IgD-negative memory B cell (primary cell): ENCODE data around the gene CALM3. TPM values are rescaled to one million over a fixed set of nuclear protein-coding genes. Genes with fewer than 3 reads are reported as not detected.

Experiments used
- H3K27ac Mint-ChIP-seq, 3 donors: one replicate each; pipeline ENCODE4 v1.8.0; 2020 to 2022; ENCODE audit warnings: mild to moderate bottlenecking in 3 of 3, mixed read lengths in 3 of 3, moderate library complexity in 1 of 3
- H3K27me3 Mint-ChIP-seq: one replicate; pipeline ENCODE4 v1.8.0; 2021; ENCODE audit warnings: mixed read lengths
- H3K36me3 Mint-ChIP-seq: one replicate; pipeline ENCODE4 v1.8.0; 2020; ENCODE audit warnings: mild to moderate bottlenecking, mixed read lengths
- H3K4me1 Mint-ChIP-seq, 3 donors: one replicate each; pipeline ENCODE4 v1.8.0; 2020 to 2022; ENCODE audit warnings: mixed read lengths in 3 of 3, mild to moderate bottlenecking in 1 of 3
- H3K4me3 Mint-ChIP-seq, 4 donors: one replicate each; pipeline ENCODE4 v1.8.0; 2020 to 2022; ENCODE audit warnings: mild to moderate bottlenecking in 4 of 4, mixed read lengths in 4 of 4, moderate library complexity in 3 of 4
- H3K9me3 Mint-ChIP-seq, 3 donors: one replicate each; pipeline ENCODE4 v1.8.0; 2020 to 2021; ENCODE audit warnings: mixed read lengths in 3 of 3, mild to moderate bottlenecking in 1 of 3
- polyA plus RNA-seq: library from polyadenylated mRNA; unstranded; fragments of 300-500 nt; fragmentation: Illumina TruSeq; gene quantifications from one replicate; pipeline ENCODE4 v1.2.3, GENCODE V29; 2021

CALM3 gene
- polyA plus RNA-seq, 1 donor from 2014 or later: 81.2 TPM

DNA sequence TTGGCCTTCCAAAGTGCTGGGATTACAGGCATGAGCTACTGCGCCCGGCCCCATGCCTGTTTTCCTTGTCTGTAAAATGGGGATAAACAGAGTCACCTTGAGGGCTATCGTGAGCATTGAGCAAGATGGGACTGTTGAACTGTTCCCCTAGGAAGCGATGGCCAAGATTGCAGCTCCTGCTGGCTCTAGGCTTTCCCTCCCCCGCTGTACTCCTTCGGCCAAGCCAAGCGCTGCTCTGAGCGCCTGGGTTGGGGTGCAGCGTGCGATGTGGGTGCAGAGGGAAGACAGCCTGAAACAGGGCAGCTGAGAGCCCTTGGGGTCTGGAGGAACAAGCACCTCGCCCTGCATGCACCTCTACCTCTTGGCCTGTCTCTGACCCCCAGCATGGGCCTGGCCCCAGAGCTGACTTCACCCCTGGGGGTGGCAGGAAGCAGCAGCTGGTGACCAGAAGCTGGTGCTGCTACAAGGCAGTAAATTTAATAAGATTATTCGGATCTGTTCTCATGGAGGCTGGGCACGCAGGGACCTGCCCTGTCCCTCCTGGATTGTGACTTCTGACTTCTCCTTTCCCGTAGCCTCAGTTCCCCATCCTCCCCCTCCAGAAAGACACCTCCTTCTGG, 29.6 kb downstream of the CALM3 start:
- H3K4me3 Mint-ChIP-seq: no peak overlapping the region
- H3K27ac Mint-ChIP-seq: no peak overlapping the region
- H3K36me3 Mint-ChIP-seq: no peaks in the 10 kb centered on the region

DNA sequence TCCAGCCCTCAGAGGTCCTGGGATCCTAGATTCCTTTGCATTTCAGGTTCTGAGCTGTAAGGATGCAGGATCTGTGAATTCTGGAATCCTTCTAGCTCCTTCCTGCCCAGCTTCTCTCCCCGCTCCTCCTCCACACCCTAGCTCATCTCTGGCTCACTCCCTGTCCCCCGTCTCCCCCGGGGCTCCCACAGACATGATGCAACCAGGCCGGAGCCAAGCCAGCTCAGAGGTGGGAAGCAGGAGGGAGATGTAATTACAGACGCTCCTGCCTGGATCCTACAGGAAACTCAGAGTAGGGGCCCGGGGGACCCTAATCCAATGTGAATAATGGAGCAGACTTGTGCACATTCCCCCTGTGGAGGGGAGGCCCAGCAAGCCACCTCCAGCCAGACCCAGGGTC, 30.4 kb downstream of the CALM3 start:
- peaks cover 15% of the 10 kb centered on the region for H3K27me3 Mint-ChIP-seq
- no peak overlapping the region for H3K27ac Mint-ChIP-seq
- H3K4me3 Mint-ChIP-seq: no peak overlapping the region
- peaks cover 0 to 15% (median 14%) of the 10 kb centered on the region in 3 donors for H3K4me1 Mint-ChIP-seq
- H3K9me3 Mint-ChIP-seq: no peaks in the 10 kb centered on the region
- H3K36me3 Mint-ChIP-seq: no peaks in the 10 kb centered on the region

More for the DNA sequence above, 29.6 kb downstream of the CALM3 start:
- H3K27me3 Mint-ChIP-seq: peaks cover 15% of the 10 kb centered on the region
- peaks cover 0 to 13% (median 13%) of the 10 kb centered on the region in 3 donors for H3K4me1 Mint-ChIP-seq
- H3K9me3 Mint-ChIP-seq: no peaks in the 10 kb centered on the region

DNA sequence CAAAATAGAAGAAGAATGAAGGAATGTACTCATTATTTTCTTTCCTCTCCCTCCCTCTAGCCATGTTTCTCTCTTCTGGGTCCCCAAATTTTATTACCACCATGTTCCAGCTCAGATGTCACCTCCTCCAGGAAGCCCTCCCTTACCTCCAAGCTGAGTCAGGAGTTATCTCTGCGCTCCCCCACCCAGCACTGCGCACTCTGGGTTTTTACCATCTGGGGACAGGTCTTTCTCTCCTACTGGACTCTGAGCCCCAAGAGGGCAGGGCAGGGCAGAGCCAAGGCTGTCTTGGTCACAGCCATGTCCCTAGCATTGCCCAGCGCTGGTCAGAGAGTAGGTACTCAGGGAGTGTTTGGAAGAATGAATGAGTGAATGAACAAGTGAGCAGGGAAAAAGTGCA, 32.0 kb downstream of the CALM3 start:
- no peaks in the 10 kb centered on the region for H3K36me3 Mint-ChIP-seq
- H3K4me1 Mint-ChIP-seq: peaks cover 0 to 15% (median 12%) of the 10 kb centered on the region in 3 donors
- peaks cover 15% of the 10 kb centered on the region for H3K27me3 Mint-ChIP-seq
- H3K4me3 Mint-ChIP-seq: no peak overlapping the region
- H3K27ac Mint-ChIP-seq: peak overlapping the region in 2 of 3 donors; percentile 5 to 89
- no peaks in the 10 kb centered on the region for H3K9me3 Mint-ChIP-seq

DNA sequence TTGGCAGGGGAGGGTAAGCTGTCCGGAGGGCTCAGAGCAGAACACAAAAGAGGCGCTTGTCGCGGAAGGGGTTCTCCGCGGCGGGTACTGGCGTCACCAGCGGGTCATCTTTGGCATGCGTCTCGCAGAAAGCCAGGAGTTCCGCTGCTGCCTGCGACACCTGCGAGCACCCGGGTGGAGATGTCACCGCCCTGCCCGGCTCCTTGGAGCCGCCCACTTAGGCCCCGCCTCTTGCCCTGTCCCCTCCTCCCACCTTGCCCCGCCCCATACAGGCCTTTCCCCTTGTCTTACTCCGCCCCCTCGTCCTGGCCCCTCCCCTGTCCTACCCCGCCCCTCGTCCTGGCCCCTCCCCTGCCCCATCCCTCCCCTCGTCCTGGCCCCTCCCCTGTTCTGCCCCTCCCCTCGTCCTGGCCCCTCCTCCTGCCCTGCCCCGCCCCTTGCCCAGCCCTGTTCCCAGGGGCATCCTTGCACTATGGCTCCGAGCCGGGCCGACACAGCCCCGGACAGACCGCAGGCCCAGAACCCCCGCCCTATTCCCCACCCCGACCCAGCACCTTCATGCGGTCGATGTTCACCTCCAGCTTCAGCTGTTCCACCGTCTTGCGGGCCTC, 33.0 kb downstream of the CALM3 start:
- Mint-ChIP-seq H3K4me1 (peaks cover 0 to 15% (median 12%) of the 10 kb centered on the region in 3 donors), H3K4me3 (peak overlapping the region; percentile 19 to 84 (median 76)), H3K27ac (peak overlapping the region; percentile 31 to 99 (median 89)), H3K9me3 (no peaks in the 10 kb centered on the region), H3K36me3 (no peaks in the 10 kb centered on the region), H3K27me3 (peaks cover 15% of the 10 kb centered on the region)

DNA sequence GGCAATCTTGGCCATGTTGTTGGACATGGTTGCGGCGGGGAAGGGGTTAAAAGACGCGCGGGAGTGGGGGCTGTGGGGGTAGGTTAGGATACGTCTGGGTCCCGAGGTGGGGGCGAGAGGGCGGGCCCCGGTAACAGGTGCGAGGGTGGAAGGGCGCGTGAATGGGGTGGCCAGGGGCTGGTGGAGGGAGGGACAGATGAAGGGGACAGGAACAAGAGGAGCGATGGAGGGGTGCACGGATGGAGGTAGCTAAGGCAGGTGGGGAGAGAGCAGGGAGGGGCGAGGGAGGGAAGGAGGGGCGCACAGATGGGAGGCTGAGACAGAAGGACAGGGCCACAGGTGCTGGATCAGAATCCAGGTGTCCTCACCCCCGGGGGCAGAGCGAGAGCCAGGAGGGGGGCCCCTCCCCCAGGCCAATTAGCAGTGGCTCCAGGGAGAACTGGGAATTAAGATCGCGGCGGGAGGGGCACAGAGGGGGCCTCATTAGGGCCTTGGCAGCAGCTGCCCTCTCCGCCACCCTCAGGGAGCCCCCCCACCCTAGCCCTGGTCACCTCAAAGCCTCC, 33.6 kb downstream of the CALM3 start:
- H3K27me3 Mint-ChIP-seq: peaks cover 15% of the 10 kb centered on the region
- H3K27ac Mint-ChIP-seq: no peak overlapping the region
- H3K9me3 Mint-ChIP-seq: no peaks in the 10 kb centered on the region
- H3K4me1 Mint-ChIP-seq: peaks cover 0 to 15% (median 12%) of the 10 kb centered on the region in 3 donors
- H3K36me3 Mint-ChIP-seq: no peaks in the 10 kb centered on the region
- H3K4me3 Mint-ChIP-seq: peak overlapping the region in 3 of 4 donors; percentile 41 to 74 (median 42)

DNA sequence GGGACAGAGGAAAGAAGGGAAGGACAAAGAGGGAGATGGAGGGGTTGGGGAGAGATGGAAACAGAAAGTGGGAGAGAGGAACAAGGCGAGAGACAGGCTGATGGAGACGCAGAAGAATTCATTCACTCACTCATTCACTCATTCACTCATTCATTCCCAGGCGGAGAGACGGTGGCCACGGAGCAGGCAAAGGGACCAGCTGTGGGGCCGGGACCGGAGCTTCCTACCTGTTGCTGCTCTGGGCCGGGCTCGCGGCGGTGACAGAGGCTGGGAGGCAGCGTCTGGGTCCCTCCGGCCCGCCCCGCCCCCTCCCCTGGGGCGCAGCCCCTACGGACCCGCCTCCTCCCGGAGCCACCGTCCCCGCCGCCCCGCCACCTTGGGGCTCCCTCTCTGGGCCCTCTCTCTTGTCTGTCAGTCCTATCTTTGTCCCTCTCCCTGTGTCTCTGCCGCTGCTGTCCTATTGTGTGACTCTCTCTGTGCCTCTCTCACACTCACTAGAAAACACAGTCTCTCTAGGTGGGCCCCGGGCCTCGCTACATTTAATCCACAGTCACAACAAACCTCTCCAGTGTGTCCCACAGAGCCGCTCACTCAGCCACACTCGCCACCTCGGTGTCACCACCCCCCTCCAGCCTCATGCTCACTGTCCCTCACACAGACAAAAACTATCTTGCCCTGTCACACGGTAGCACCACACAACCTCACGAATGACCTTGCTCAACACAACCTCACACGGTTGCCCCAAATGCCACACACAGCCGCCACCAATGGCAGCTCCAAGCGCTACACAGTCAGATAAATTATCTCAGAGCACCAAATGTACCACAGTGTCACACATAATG, 35.0 kb downstream of the CALM3 start, which contains the start of gene GNG8:
GNG8 (minus strand) TSS at position 283 of the 842 bp plus-strand sequence. CDS start 1,520 bp downstream, outside the sequence.
- Mint-ChIP-seq H3K4me3 (peak within 1 kb of the TSS in 2 of 4 donors; percentile 73 to 82), H3K27me3 (peaks cover 20% of the 10 kb centered on the region), H3K27ac (peak within 1 kb of the TSS in 1 of 3 donors; percentile 65), H3K9me3 (no peaks in the 10 kb centered on the region), H3K36me3 (no peaks in the 10 kb centered on the region), H3K4me1 (peaks cover 0 to 15% (median 14%) of the 10 kb centered on the region in 3 donors)

DNA sequence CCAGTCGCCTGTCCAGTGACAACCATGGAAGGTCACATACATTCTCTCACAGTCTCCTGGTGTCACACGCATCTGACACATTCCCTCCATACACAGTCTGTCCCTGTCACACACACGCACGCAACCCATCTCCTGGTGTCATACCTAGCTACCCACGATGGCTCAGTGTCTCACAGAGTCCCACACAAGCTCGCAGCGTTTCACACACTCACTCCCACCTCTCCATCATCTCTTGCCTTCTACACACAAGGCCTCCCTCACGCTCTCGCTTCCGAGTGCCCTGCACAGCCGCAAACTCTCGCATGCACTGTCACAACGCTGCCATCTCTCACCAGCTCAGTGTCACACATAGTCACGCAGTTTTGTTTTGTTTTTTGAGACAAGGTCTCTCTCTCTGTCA, 36.1 kb downstream of the CALM3 start:
- Mint-ChIP-seq H3K9me3 (no peaks in the 10 kb centered on the region), H3K27ac (no peak overlapping the region), H3K36me3 (no peaks in the 10 kb centered on the region), H3K27me3 (peaks cover 21% of the 10 kb centered on the region), H3K4me3 (no peak overlapping the region), H3K4me1 (peaks cover 0 to 15% (median 14%) of the 10 kb centered on the region in 3 donors)

DNA sequence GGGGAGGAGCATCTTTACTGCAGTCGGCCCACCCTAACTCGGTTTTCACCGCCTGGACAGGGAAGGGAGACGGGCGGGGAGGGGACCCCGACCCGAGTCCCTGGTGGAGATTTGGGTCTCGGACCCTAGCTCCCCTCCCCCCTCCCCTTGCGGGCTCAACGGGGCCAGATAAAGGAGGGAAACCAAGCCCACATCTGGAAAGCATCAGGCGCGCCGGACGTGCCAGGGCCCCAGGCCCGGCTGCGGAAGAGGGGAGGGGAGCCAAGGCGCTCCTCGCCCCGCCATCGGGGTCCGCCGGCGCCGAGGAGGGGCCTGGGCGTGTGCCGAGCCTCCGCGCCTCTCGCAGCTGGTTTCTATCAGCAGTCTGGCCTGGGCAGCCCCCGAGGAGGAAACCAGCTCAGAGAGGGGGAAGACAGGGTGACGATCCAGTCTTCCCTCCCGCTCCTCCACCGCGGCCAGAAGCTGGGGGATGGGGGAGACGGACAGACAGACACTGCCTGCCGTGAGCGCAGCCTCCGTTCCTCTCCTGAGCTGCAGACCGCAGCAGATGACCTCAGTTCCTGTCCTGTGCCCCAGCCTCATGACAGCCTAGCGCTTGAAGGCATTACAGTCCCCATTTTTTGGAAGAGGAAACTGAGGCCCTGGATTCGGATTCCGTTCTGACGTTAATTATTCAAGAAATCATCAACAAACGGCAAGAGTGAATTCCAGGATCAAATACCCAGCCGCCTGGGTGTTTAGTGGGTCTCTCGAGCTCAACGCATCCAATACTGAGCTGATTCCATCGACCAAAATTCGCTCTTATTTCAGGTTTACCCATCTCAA, 38.4 kb downstream of the CALM3 start:
- H3K27ac Mint-ChIP-seq: no peak overlapping the region
- H3K27me3 Mint-ChIP-seq: peaks cover 17% of the 10 kb centered on the region
- peak overlapping the region in 2 of 4 donors; percentile 38 to 60 for H3K4me3 Mint-ChIP-seq
- peaks cover 0 to 8% (median 4%) of the 10 kb centered on the region in 3 donors for H3K4me1 Mint-ChIP-seq
- no peaks in the 10 kb centered on the region for H3K36me3 Mint-ChIP-seq
- H3K9me3 Mint-ChIP-seq: no peaks in the 10 kb centered on the region

DNA sequence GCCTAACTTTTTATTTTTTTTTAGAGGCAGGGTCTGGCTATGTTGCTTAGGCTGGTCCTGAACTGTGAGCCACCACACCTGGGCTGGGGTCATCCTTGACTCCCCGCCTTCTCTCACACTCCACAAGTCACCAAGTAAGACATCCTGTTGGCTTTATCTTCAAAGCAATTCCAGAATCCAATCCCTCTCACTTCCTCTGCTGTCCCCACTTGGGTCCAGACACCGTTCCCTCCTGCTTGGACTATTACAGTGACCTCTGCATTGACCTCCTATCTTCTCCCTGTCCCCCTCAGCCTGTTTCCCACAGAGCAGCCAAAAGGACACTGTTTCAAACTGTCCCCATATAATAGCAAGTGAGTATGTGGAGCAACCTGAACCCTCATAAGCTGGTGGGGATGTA, 39.5 kb downstream of the CALM3 start:
- Mint-ChIP-seq H3K27me3 (peaks cover 16% of the 10 kb centered on the region), H3K4me1 (peaks cover 0 to 5% (median 2%) of the 10 kb centered on the region in 3 donors), H3K9me3 (peaks cover 0 to 1% (median under 1%) of the 10 kb centered on the region in 3 donors), H3K27ac (no peak overlapping the region), H3K4me3 (peak overlapping the region in 3 of 4 donors; percentile 25 to 50 (median 44)), H3K36me3 (no peaks in the 10 kb centered on the region)

DNA sequence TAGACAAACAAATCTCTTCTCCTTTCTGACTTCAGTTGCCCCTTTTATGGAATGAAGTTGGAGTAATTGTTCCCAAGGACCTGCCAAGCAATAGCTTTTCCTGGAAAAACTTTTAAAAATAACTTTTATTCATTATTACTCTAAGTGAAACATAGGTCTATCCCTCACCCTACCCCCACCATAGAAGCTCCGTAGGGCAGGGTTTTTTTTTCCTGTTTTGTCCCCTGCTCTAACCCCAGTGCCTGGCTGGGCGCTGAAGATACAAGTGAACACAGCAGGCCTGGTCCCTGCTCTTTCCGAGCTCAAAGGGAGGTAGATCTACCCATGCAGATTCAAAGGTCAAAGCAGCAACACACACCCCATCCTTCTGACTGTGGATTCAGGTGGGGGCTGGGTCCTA, 43.6 kb downstream of the CALM3 start:
- Mint-ChIP-seq H3K27ac (no peak overlapping the region), H3K9me3 (peaks cover 0 to 3% (median 2%) of the 10 kb centered on the region in 3 donors), H3K36me3 (no peaks in the 10 kb centered on the region), H3K4me1 (peaks cover 0 to 8% (median 0%) of the 10 kb centered on the region in 3 donors), H3K27me3 (peaks cover 31% of the 10 kb centered on the region), H3K4me3 (peak overlapping the region in 1 of 4 donors; percentile 12)

DNA sequence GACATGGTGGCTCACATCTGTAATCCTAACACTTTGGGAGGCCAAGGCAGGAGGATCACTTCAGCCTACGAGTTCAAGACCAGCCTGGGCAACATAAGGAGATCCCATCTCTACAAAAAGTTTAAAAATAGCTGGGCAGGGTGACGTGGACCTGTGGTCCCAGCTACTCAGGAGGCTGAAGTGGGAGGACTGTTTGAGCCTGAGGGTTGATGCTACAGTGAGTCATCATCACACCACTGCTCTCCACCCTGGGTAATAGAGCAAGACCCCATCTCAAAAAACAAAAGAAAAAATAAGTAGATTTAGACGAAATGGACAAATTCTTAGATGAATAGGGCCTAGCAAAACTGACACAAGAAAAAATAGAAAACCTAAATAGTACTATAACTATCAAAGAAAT, 45.3 kb downstream of the CALM3 start:
- peak overlapping the region in 1 of 3 donors; percentile 28 for H3K27ac Mint-ChIP-seq
- H3K27me3 Mint-ChIP-seq: peaks cover 32% of the 10 kb centered on the region

DNA sequence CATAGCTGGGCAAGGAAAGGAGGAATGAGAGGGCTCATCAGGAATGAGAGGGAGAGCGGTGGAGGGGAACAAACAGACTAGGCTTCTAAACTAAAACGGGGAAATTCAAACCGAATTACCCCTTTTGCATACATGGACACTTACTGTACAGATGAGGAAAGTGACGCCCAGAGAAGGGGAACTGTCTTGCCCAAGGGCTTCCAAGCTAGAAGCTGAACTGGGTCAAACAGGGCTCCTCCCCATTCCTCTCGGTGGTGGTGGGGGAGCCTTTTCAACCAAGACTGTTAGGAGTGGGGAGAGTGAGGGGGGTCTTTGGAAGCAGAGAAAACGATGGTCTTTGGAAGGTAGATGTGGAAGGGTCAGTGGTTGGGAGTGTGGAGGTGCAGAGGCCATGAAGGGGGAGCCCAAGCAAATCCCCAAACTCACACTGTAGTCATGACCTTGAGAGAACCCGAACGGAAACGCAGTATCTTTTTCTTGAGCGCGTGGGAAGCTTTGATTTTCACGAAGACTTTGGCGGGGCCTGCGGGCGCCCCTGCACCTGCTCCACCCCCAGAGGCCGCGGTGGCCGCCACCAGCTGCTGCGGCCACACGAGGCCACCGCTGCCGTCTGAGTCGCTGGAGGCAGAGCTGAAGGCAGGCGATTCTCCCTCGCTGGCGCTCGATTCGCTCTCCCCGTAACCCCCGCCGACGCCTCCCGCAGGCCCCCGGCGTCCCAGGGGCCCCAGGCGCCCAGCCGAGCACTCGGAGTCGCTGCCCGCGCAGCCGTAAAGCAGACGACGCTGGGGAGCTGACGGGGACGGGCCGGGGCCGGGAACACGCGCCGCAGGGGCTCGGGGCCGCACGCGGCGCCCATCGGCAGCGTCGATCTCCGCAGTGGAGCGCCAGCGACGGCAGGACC, 47.2 kb downstream of the CALM3 start:
- Mint-ChIP-seq H3K9me3 (peaks cover 0 to 3% (median 2%) of the 10 kb centered on the region in 3 donors), H3K36me3 (peaks cover 4% of the 10 kb centered on the region), H3K27me3 (peaks cover 40% of the 10 kb centered on the region), H3K27ac (no peak overlapping the region), H3K4me1 (peaks cover 0 to 11% (median 2%) of the 10 kb centered on the region in 3 donors), H3K4me3 (peak overlapping the region in 2 of 4 donors; percentile 63 to 89)

More for the DNA sequence above, 45.3 kb downstream of the CALM3 start:
- Mint-ChIP-seq H3K4me1 (peaks cover 0 to 10% (median 2%) of the 10 kb centered on the region in 3 donors), H3K4me3 (no peak overlapping the region), H3K36me3 (peaks cover 4% of the 10 kb centered on the region), H3K9me3 (peaks cover 0 to 3% (median 2%) of the 10 kb centered on the region in 3 donors)
